ENCODE measurements around the gene MADD.

- TF ChIP-seq CTCF (IDR thresholded peaks at IDR 0.05) (no peak), POLR2A (IDR thresholded peaks at IDR 0.05) (no peak)
These were observed 33.5 kb upstream of the MADD start for GRCh38 chr11:47236482-47236881.

Data from thyroid gland (tissue), 4 donors.